Measurements from ENCODE around the gene C3orf20.

The C3orf20 gene

GRCh38 chr3:14821151-14821550 is 146.2 kb downstream of the C3orf20 start:
- DNase-seq = no peak

GRCh38 chr3:14822134-14822533 is 147.2 kb downstream of the C3orf20 start:
- no peak for DNase-seq
